Neural cell (in vitro differentiated cells): ENCODE results near the gene MAPK8IP2. TPM values are rescaled to one million over a fixed set of nuclear protein-coding genes. Genes with fewer than 3 reads are reported as not detected.
"Not testable (repeated sequence)": the region's sequence is repeated elsewhere in the genome, so short reads cannot be mapped to it uniquely, and the experiment has no call there.

ENCODE experiments used
- H2AFZ ChIP-seq: fragments of 200-600, 300-800 bp; sonication (generic), shearing (Covaris generic); 2 replicates; pipeline ENCODE4 v1.6.0; 2014; ENCODE audit warnings: low read depth, mild to moderate bottlenecking, antibody characterized with exemption, low read length, moderate library complexity
- H3F3A ChIP-seq: fragments of 200-600 bp; shearing (Covaris generic); 2 replicates; pipeline ENCODE4 v1.6.1; 2016; ENCODE audit warnings: mild to moderate bottlenecking, moderate library complexity, mixed read lengths, antibody characterized with exemption, low read length; ENCODE audit not compliant: insufficient read depth, poor library complexity, severe bottlenecking
- H3K27ac ChIP-seq: fragments of 200-600, 300-800 bp; sonication (generic), shearing (Covaris generic); 2 replicates; pipeline ENCODE4 v1.5.1; 2014; ENCODE audit warnings: mild to moderate bottlenecking, low read length, moderate library complexity
- H3K27me3 ChIP-seq: fragments of 300-800, 200-600 bp; sonication (generic), shearing (Covaris generic); 2 replicates; pipeline ENCODE4 v1.6.0; 2014; ENCODE audit warnings: mild to moderate bottlenecking, low read depth, low read length, moderate library complexity; ENCODE audit not compliant: insufficient read depth
- H3K36me3 ChIP-seq: fragments of 300-800, 200-600 bp; sonication (generic), shearing (Covaris generic); 2 replicates; pipeline ENCODE4 v1.5.1; 2014; ENCODE audit warnings: mild to moderate bottlenecking, antibody characterized with exemption, low read length, moderate library complexity; ENCODE audit not compliant: insufficient read depth
- H3K4me2 ChIP-seq: fragments of 300-800, 200-600 bp; sonication (generic), shearing (Covaris generic); 2 replicates; pipeline ENCODE4 v1.6.0; 2014; ENCODE audit warnings: mild to moderate bottlenecking, low read length
- H3K4me3 ChIP-seq: fragments of 300-800, 200-600 bp; sonication (generic), shearing (Covaris generic); 2 replicates; pipeline ENCODE4 v1.5.1; 2014; ENCODE audit warnings: mild to moderate bottlenecking, low read length, moderate library complexity
- H3K79me2 ChIP-seq: fragments of 200-600 bp; shearing (Covaris generic); replicated peaks from 2 replicates; pipeline ENCODE4 v1.6.0; 2014; ENCODE audit warnings: mild to moderate bottlenecking, low read length, moderate library complexity; ENCODE audit not compliant: insufficient read depth
- H3K9ac ChIP-seq: fragments of 300-800, 200-600 bp; sonication (generic), shearing (Covaris generic); 2 replicates; pipeline ENCODE4 v1.6.1; 2016; ENCODE audit warnings: mild to moderate bottlenecking, low read length, mixed read lengths
- H3K9me2 ChIP-seq: fragments of 200-600 bp; shearing (Covaris generic); 2 replicates; pipeline ENCODE4 v1.6.1; 2016; ENCODE audit warnings: mild to moderate bottlenecking, low read length, mixed read lengths; ENCODE audit not compliant: insufficient read depth
- H3K9me3 ChIP-seq: fragments of 200-600, 300-800 bp; sonication (generic), shearing (Covaris generic); 2 replicates; pipeline ENCODE4 v1.6.1; 2016; ENCODE audit warnings: mild to moderate bottlenecking, mixed run types, low read length, moderate library complexity, mixed read lengths
- H4K20me1 ChIP-seq: fragments of 200-600 bp; shearing (Covaris generic); 2 replicates; pipeline ENCODE4 v1.6.1; 2016; ENCODE audit warnings: mild to moderate bottlenecking, mixed run types; ENCODE audit not compliant: insufficient read depth
- EP300 ChIP-seq: fragments of 450-650 bp; conservative IDR thresholded peaks from 2 replicates; pipeline ENCODE4 v1.6.1; 2014; ENCODE audit warnings: antibody characterized with exemption, mild to moderate bottlenecking, moderate library complexity; ENCODE audit not compliant: poor library complexity, severe bottlenecking
- EZH2 ChIP-seq: fragments of 200-600, 300-800 bp; shearing (Covaris generic), sonication (generic); IDR thresholded peaks from 2 replicates; pipeline ENCODE4 v1.6.1; 2014; ENCODE audit warnings: antibody characterized with exemption, low read length, borderline replicate concordance, mild to moderate bottlenecking; ENCODE audit not compliant: insufficient read depth, poor library complexity, severe bottlenecking
- MXI1 ChIP-seq: fragments of 450-650 bp; conservative IDR thresholded peaks from 2 replicates; pipeline ENCODE4 v1.6.1; 2014; ENCODE audit warnings: antibody characterized with exemption, mild to moderate bottlenecking; ENCODE audit not compliant: poor library complexity, severe bottlenecking
- POLR2AphosphoS5 ChIP-seq: IDR thresholded peaks from 2 replicates; pipeline ENCODE4 v1.6.1; 2012
- RAD21 ChIP-seq: fragments of 450-650 bp; conservative IDR thresholded peaks from 2 replicates; pipeline ENCODE4 v1.6.1; 2014; ENCODE audit warnings: antibody characterized with exemption, mild to moderate bottlenecking, moderate library complexity
- SMC3 ChIP-seq: fragments of 450-650 bp; conservative IDR thresholded peaks from 2 replicates; pipeline ENCODE4 v1.6.1; 2014; ENCODE audit warnings: antibody characterized with exemption, mild to moderate bottlenecking, moderate library complexity; ENCODE audit not compliant: poor library complexity
- TAF1 ChIP-seq: IDR thresholded peaks from 2 replicates; pipeline ENCODE4 v1.6.1; 2012; ENCODE audit warnings: low read depth
- polyA plus RNA-seq: library from polyadenylated mRNA; depleted of rRNA; stranded (reverse); fragments of >200 nt; gene quantifications from 2 replicates; pipeline ENCODE4 v1.2.3, GENCODE V29; 2014
- TF ChIP-seq, protein P1 (sequence below): fragments of 450-650 bp; IDR thresholded peaks from 2 replicates; pipeline ENCODE4 v1.5.1; 2014; ENCODE audit warnings: antibody characterized with exemption, mild to moderate bottlenecking, moderate library complexity; ENCODE audit not compliant: poor library complexity, severe bottlenecking
- TF ChIP-seq, protein P2 (sequence below): IDR thresholded peaks from 2 replicates; pipeline ENCODE4 v1.6.1; 2012; ENCODE audit warnings: borderline replicate concordance

Gene MAPK8IP2
- polyA plus RNA-seq, 1 donor from 2014 or later: 48.0 TPM

DNA sequence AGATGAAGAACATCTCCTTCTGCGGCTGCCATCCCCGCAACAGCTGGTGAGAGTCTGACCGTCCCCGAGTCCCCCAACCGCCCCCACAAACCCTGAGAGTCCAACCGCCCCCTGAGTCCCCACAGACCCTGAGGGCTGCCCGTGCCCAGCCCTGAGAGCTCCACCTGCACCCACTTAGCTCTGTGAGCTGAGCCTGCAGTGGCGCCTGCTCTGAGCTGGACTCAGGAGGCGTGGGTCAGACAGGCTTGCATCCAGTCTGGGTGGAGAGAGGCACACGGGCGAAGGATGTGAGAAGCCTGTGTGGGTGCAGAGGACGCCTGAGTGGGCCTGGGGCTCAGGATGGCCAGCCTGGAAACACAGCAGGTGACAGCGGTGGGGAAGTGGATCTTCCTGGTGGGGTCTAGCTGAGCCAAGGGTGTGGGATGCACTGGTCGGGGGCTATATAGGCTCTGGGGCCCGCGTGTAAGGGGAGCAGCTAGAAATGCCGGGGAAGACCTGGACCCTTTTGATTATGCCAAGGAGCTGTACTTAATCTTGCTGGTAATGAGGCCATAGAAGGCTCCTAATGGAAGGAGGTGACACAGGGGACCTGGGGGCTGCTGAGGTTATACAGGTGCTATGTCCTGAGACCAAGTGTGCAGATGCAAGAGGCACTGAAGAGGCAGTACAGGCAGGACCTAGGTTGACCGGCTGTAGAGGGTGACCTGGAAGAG is 6.5 kb downstream of the MAPK8IP2 start (continued):
- TF ChIP-seq, protein P1, sequence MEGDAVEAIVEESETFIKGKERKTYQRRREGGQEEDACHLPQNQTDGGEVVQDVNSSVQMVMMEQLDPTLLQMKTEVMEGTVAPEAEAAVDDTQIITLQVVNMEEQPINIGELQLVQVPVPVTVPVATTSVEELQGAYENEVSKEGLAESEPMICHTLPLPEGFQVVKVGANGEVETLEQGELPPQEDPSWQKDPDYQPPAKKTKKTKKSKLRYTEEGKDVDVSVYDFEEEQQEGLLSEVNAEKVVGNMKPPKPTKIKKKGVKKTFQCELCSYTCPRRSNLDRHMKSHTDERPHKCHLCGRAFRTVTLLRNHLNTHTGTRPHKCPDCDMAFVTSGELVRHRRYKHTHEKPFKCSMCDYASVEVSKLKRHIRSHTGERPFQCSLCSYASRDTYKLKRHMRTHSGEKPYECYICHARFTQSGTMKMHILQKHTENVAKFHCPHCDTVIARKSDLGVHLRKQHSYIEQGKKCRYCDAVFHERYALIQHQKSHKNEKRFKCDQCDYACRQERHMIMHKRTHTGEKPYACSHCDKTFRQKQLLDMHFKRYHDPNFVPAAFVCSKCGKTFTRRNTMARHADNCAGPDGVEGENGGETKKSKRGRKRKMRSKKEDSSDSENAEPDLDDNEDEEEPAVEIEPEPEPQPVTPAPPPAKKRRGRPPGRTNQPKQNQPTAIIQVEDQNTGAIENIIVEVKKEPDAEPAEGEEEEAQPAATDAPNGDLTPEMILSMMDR: no peak
- no peak for TF ChIP-seq TAF1

DNA sequence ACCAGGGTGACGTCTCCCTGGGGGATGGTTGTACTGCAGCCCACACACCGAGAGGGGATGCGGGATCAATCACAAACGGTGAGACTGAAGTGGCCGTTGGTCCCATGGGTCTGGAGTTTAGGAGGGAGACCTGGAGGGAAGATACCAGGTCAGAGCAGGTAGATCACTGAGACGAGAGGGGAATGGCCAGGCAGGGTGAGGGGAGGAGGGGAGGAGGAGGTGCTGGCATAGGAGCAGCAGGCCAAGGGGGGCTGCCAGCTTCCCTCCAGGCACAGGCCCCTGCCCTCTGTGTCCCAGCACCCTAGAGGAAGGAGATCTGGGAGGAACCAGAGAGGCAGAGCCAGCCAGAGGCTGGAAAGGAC is 7.0 kb downstream of the MAPK8IP2 start:
- no peaks in the 10 kb centered on the region for H3K9me2 ChIP-seq
- no peak for TF ChIP-seq RAD21
- TF ChIP-seq, protein P1: no peak
- H3K36me3 ChIP-seq: peaks cover 5% of the 10 kb centered on the region
- no peaks in the 10 kb centered on the region for H4K20me1 ChIP-seq
- no peaks in the 10 kb centered on the region for H3F3A ChIP-seq
- no peak overlapping the region for H3K4me2 ChIP-seq
- no peaks in the 10 kb centered on the region for H3K9me3 ChIP-seq
- H3K4me3 ChIP-seq: no peak overlapping the region
- H3K27ac ChIP-seq: no peak overlapping the region
- no peak overlapping the region for H2AFZ ChIP-seq
- no peak overlapping the region for H3K9ac ChIP-seq
- H3K27me3 ChIP-seq: no peaks in the 10 kb centered on the region
- H3K79me2 ChIP-seq: no peaks in the 10 kb centered on the region

DNA sequence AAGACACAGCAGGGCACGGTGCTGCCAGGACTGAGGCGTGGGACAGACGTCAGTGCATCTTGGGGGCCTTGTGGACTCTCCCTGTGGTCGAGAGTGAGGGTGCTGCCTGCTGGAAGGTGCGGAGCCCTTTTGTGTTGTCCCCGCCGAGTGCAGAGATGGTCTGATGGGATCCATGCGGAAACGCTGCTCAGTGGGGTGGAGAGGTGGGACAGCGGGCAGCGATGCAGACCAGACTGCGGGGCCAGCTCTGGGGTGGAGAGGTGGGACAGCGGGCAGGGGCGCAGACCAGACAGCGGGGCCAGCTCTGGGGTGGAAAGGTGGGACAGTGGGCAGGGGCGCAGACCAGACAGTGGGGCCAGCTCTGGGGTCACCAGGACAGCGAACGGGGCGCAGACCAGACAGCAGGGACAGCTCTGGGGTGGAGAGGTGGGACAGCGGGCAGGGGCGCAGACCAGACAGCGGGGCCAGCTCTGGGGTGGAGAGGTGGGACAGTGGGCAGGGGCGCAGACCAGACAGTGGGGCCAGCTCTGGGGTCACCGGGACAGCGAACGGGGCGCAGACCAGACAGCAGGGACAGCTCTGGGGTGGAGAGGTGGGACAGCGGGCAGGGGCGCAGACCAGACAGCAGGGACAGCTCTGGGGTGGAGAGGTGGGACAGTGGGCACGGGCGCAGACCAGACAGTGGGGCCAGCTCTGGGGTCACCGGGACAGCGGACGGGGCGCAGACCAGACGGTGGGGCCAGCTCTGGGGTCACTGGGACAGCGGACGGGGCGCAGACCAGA is 7.7 kb downstream of the MAPK8IP2 start:
- not testable (repeated sequence) for H3F3A ChIP-seq, H3K4me2 ChIP-seq, H3K9me2 ChIP-seq, H4K20me1 ChIP-seq, H3K27ac ChIP-seq, H3K9ac ChIP-seq, H3K4me3 ChIP-seq, H3K27me3 ChIP-seq, H2AFZ ChIP-seq, H3K9me3 ChIP-seq, H3K79me2 ChIP-seq, H3K36me3 ChIP-seq

DNA sequence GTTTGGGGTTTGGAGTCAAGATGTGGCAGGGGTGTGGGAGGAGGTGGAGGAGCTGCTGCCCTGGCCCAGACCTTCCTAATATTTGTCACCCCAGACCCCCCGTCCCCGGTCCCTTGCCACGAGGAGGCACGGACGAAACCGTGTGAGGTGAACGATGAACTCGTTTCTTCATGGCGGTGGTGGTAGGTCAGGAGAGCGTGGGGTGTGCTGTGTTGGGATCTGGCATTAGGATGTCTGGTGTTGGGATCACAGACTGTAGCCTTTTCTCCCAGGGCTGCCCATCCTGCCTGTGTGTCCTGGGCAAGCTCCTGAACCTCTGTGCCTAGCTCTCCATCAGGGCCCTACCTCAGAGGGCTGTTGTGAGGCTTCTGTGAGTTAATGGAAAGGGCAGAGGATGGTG is 8.4 kb downstream of the MAPK8IP2 start:
- TF ChIP-seq RAD21 (no peak), EP300 (no peak), POLR2AphosphoS5 (no peak), MXI1 (no peak), EZH2 (no peak), SMC3 (no peak), TAF1 (no peak)
- TF ChIP-seq, protein P2, sequence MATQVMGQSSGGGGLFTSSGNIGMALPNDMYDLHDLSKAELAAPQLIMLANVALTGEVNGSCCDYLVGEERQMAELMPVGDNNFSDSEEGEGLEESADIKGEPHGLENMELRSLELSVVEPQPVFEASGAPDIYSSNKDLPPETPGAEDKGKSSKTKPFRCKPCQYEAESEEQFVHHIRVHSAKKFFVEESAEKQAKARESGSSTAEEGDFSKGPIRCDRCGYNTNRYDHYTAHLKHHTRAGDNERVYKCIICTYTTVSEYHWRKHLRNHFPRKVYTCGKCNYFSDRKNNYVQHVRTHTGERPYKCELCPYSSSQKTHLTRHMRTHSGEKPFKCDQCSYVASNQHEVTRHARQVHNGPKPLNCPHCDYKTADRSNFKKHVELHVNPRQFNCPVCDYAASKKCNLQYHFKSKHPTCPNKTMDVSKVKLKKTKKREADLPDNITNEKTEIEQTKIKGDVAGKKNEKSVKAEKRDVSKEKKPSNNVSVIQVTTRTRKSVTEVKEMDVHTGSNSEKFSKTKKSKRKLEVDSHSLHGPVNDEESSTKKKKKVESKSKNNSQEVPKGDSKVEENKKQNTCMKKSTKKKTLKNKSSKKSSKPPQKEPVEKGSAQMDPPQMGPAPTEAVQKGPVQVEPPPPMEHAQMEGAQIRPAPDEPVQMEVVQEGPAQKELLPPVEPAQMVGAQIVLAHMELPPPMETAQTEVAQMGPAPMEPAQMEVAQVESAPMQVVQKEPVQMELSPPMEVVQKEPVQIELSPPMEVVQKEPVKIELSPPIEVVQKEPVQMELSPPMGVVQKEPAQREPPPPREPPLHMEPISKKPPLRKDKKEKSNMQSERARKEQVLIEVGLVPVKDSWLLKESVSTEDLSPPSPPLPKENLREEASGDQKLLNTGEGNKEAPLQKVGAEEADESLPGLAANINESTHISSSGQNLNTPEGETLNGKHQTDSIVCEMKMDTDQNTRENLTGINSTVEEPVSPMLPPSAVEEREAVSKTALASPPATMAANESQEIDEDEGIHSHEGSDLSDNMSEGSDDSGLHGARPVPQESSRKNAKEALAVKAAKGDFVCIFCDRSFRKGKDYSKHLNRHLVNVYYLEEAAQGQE: no peak
- TF ChIP-seq, protein P1: no peak
- Histone ChIP-seq H3K9me2 (no peaks in the 10 kb centered on the region), H3K9ac (no peak overlapping the region), H3K4me3 (no peak overlapping the region), H3K27me3 (no peaks in the 10 kb centered on the region), H4K20me1 (no peaks in the 10 kb centered on the region), H2AFZ (no peak overlapping the region), H3K27ac (no peak overlapping the region), H3K79me2 (no peaks in the 10 kb centered on the region), H3K36me3 (peaks cover 5% of the 10 kb centered on the region), H3K9me3 (no peaks in the 10 kb centered on the region), H3K4me2 (no peak overlapping the region), H3F3A (no peaks in the 10 kb centered on the region)
